Keratinocyte (primary cell): ENCODE data around the gene RNF212.

Experiments used
- EZH2 ChIP-seq: IDR thresholded peaks from one replicate; pipeline ENCODE4 v1.6.1; 2012; ENCODE audit warnings: inconsistent platforms, mild to moderate bottlenecking, low read length, moderate library complexity
- TF ChIP-seq, protein P1 (sequence below), 3 experiments: IDR thresholded peaks in 1 of 3; conservative IDR thresholded peaks in 1 of 3; optimal IDR thresholded peaks in 1 of 3; 2 replicates in 2 of 3; 3 replicates in 1 of 3; pipeline versions ENCODE3 to v1.5.1; 2011; ENCODE audit warnings: low read length in 3 of 3, mild to moderate bottlenecking in 3 of 3, moderate library complexity in 2 of 3, control low read depth in 1 of 3, inconsistent platforms in 1 of 3; ENCODE audit not compliant: insufficient read depth in 2 of 3; ENCODE audit errors: extremely low read depth in 1 of 3

DNA sequence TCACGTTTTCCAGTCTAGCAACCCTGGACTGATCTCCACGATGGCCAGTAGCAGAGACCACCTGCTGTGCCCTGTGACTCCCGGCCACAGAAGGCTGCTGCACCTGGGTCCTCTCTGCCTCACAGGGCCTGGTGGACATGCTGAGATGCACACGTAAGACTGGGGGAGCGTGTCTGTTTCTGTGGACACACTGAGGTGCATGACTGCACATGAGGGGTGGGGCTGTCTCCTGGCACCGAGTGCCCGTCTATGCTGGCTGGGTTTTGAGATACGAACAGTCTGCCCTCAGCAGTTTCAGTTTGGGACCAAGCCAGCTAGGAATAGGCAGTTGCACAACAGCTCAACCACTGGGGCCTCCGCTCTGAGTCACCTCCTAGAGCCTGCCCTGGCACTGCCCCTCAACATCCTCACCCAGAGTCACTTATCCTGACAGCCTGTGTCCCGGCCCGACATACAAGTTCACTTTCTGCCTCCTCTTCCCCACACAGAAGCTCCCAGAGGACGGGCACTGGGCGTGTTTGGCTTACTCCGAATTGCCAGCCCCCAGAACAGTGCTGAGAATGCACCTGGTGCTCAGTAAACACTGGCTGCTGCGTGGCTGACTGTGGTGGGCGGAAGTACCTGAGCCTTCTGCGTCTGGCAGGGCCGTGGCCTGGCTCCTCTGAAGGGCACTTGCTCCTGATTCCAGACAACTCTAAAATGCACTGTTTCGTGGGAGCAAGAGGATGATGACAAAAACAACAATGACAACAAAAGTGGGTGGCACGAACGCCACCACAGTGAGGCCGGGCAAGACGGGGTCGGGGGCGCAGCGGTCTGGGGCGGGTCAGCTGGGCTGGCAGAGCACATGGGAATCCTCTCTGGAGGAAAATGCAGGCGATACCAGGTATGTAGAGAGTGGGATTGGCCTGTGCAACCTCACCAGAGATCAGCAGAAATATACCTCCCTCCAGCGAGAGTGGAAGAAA, 30.9 kb downstream of the RNF212 start:
- TF ChIP-seq, protein P1, sequence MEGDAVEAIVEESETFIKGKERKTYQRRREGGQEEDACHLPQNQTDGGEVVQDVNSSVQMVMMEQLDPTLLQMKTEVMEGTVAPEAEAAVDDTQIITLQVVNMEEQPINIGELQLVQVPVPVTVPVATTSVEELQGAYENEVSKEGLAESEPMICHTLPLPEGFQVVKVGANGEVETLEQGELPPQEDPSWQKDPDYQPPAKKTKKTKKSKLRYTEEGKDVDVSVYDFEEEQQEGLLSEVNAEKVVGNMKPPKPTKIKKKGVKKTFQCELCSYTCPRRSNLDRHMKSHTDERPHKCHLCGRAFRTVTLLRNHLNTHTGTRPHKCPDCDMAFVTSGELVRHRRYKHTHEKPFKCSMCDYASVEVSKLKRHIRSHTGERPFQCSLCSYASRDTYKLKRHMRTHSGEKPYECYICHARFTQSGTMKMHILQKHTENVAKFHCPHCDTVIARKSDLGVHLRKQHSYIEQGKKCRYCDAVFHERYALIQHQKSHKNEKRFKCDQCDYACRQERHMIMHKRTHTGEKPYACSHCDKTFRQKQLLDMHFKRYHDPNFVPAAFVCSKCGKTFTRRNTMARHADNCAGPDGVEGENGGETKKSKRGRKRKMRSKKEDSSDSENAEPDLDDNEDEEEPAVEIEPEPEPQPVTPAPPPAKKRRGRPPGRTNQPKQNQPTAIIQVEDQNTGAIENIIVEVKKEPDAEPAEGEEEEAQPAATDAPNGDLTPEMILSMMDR (optimal IDR thresholded peaks at IDR 0.05 in 1 of 3, IDR thresholded peaks at IDR 0.05 in 1 of 3, conservative IDR thresholded peaks at IDR 0.05 in 1 of 3; ENCODE audit: extremely low read depth in 1 of 3, insufficient read depth in 2 of 3, low read length in 3 of 3), result no peak
- no peak for TF ChIP-seq EZH2
